Endometrial microvascular endothelial cells (primary cell): ENCODE results near the gene PCDH9. TPM values are rescaled to one million over a fixed set of nuclear protein-coding genes. Genes with fewer than 3 reads are reported as not detected.
"Not testable (repeated sequence)": the region's sequence is repeated elsewhere in the genome, so short reads cannot be mapped to it uniquely, and the experiment has no call there.

Experiments
- in situ Hi-C: cut with HindIII; loops from 2 replicates; pipeline ENCODE4 v1.10.0; 2017; ENCODE audit warnings: low sequenced_read_pairs, low pct_unique_long_range_greater_than_20kb; ENCODE audit errors: inconsistent ontology term
- total RNA-seq: library from RNA; depleted of rRNA; stranded (reverse); fragments of >200 nt; gene quantifications from one replicate; pipeline ENCODE4 v1.2.3, GENCODE V29; 2015; ENCODE audit errors: inconsistent ontology term

The PCDH9 gene
- total RNA-seq, 1 donor from 2014 or later: 1.0 TPM

- in situ Hi-C loops: no loop called here
Observed at GRCh38 chr13:66623129-66623820, 606.9 kb downstream of the PCDH9 start.

GRCh38 chr13:66621906-66622447 is 608.2 kb downstream of the PCDH9 start:
- in situ Hi-C loops: not testable (repeated sequence)

- in situ Hi-C loops: no loop called here
Observed at GRCh38 chr13:66618702-66619101, 611.4 kb downstream of the PCDH9 start.

- in situ Hi-C loops: no loop called here
Observed at GRCh38 chr13:66617786-66618185, 612.4 kb downstream of the PCDH9 start.

- in situ Hi-C loops: no loop called here
Observed at GRCh38 chr13:66612983-66613382, 617.2 kb downstream of the PCDH9 start.

- in situ Hi-C loops: no loop called here
Observed at GRCh38 chr13:66586489-66586888, 643.6 kb downstream of the PCDH9 start.

GRCh38 chr13:66585669-66586203 is 644.4 kb downstream of the PCDH9 start:
- in situ Hi-C loops: no loop called here

GRCh38 chr13:66581675-66582074 is 648.5 kb downstream of the PCDH9 start:
- in situ Hi-C loops: no loop called here

- in situ Hi-C loops: no loop called here
Observed at GRCh38 chr13:66578305-66578704, 651.8 kb downstream of the PCDH9 start.

- in situ Hi-C loops: no loop called here
Observed at GRCh38 chr13:66577358-66577757, 652.8 kb downstream of the PCDH9 start.

GRCh38 chr13:66576381-66576780 is 653.8 kb downstream of the PCDH9 start:
- in situ Hi-C loops: no loop called here

GRCh38 chr13:66574606-66575005 is 655.5 kb downstream of the PCDH9 start:
- in situ Hi-C loops: no loop called here

GRCh38 chr13:66567899-66568612 is 662.1 kb downstream of the PCDH9 start:
- in situ Hi-C loops: no loop called here

- in situ Hi-C loops: no loop called here
Observed at GRCh38 chr13:66565279-66565678, 664.9 kb downstream of the PCDH9 start.

- in situ Hi-C loops: no loop called here
Observed at GRCh38 chr13:66563076-66563475, 667.1 kb downstream of the PCDH9 start.

GRCh38 chr13:66562054-66562453 is 668.1 kb downstream of the PCDH9 start:
- in situ Hi-C loops: no loop called here

GRCh38 chr13:66560991-66561390 is 669.1 kb downstream of the PCDH9 start:
- in situ Hi-C loops: no loop called here

- in situ Hi-C loops: no loop called here
Observed at GRCh38 chr13:66560189-66560588, 669.9 kb downstream of the PCDH9 start.

- in situ Hi-C loops: no loop called here
Observed at GRCh38 chr13:66559093-66559492, 671.0 kb downstream of the PCDH9 start.

- in situ Hi-C loops: no loop called here
Observed at GRCh38 chr13:66558506-66558905, 671.6 kb downstream of the PCDH9 start.
